Measurements from ENCODE around the gene GTPBP2.

Gene GTPBP2

GRCh38 chr6:43623880-43624785 is 4.9 kb downstream of the GTPBP2 start:
- no peak for TF ChIP-seq GATA1 (IDR thresholded peaks at IDR 0.05; ENCODE audit: low read depth, low read length)
- TF ChIP-seq POLR2A (IDR thresholded peaks at IDR 0.05; ENCODE audit: low read length): peak; percentile 26
- DNase-seq: no peak

- no peak for DNase-seq
- TF ChIP-seq POLR2A (IDR thresholded peaks at IDR 0.05; ENCODE audit: low read length): no peak
- TF ChIP-seq GATA1 (IDR thresholded peaks at IDR 0.05; ENCODE audit: low read depth, low read length): no peak
Measured at GRCh38 chr6:43622541-43622940, 6.5 kb downstream of the GTPBP2 start.

GRCh38 chr6:43621836-43622180 is 7.3 kb downstream of the GTPBP2 start:
- TF ChIP-seq GATA1 (IDR thresholded peaks at IDR 0.05; ENCODE audit: low read depth, low read length) (no peak), POLR2A (IDR thresholded peaks at IDR 0.05; ENCODE audit: low read length) (no peak)
- no peak for DNase-seq

GRCh38 chr6:43621078-43621835 is 7.8 kb downstream of the GTPBP2 start:
- no peak for TF ChIP-seq POLR2A (IDR thresholded peaks at IDR 0.05; ENCODE audit: low read length)
- TF ChIP-seq GATA1 (IDR thresholded peaks at IDR 0.05; ENCODE audit: low read depth, low read length): no peak
- no peak for DNase-seq

GRCh38 chr6:43616725-43617472 is 12.2 kb downstream of the GTPBP2 start:
- DNase-seq: peak; percentile 51 to 65
- TF ChIP-seq POLR2A (IDR thresholded peaks at IDR 0.05; ENCODE audit: low read length) (peak; percentile 8), GATA1 (IDR thresholded peaks at IDR 0.05; ENCODE audit: low read depth, low read length) (no peak)

GRCh38 chr6:43614396-43614730 is 14.7 kb downstream of the GTPBP2 start:
- no peak for DNase-seq
- TF ChIP-seq POLR2A (IDR thresholded peaks at IDR 0.05; ENCODE audit: low read length): no peak
- no peak for TF ChIP-seq GATA1 (IDR thresholded peaks at IDR 0.05; ENCODE audit: low read depth, low read length)

- TF ChIP-seq GATA1 (IDR thresholded peaks at IDR 0.05; ENCODE audit: low read depth, low read length) (no peak), POLR2A (IDR thresholded peaks at IDR 0.05; ENCODE audit: low read length) (no peak)
- DNase-seq: no peak
Measured at GRCh38 chr6:43613721-43614395, 15.2 kb downstream of the GTPBP2 start.

GRCh38 chr6:43610431-43610830 is 18.6 kb downstream of the GTPBP2 start:
- no peak for TF ChIP-seq GATA1 (IDR thresholded peaks at IDR 0.05; ENCODE audit: low read depth, low read length)
- no peak for TF ChIP-seq POLR2A (IDR thresholded peaks at IDR 0.05; ENCODE audit: low read length)
- DNase-seq: no peak

GRCh38 chr6:43609402-43609801 is 19.7 kb downstream of the GTPBP2 start:
- no peak for DNase-seq
- TF ChIP-seq POLR2A (IDR thresholded peaks at IDR 0.05; ENCODE audit: low read length): no peak
- no peak for TF ChIP-seq GATA1 (IDR thresholded peaks at IDR 0.05; ENCODE audit: low read depth, low read length)

- DNase-seq: no peak
- TF ChIP-seq GATA1 (IDR thresholded peaks at IDR 0.05; ENCODE audit: low read depth, low read length) (no peak), POLR2A (IDR thresholded peaks at IDR 0.05; ENCODE audit: low read length) (peak; percentile 6)
Measured at GRCh38 chr6:43608807-43609206, 20.3 kb downstream of the GTPBP2 start.

GRCh38 chr6:43608310-43608763 is 20.7 kb downstream of the GTPBP2 start:
- peak; percentile 26 for TF ChIP-seq POLR2A (IDR thresholded peaks at IDR 0.05; ENCODE audit: low read length)
- no peak for TF ChIP-seq GATA1 (IDR thresholded peaks at IDR 0.05; ENCODE audit: low read depth, low read length)

GRCh38 chr6:43606019-43606418 is 23.0 kb downstream of the GTPBP2 start:
- no peak for DNase-seq
- TF ChIP-seq GATA1 (IDR thresholded peaks at IDR 0.05; ENCODE audit: low read depth, low read length) (no peak), POLR2A (IDR thresholded peaks at IDR 0.05; ENCODE audit: low read length) (no peak)

More at GRCh38 chr6:43608310-43608763, 20.7 kb downstream of the GTPBP2 start:
- DNase-seq: peak; percentile 76 to 89

GRCh38 chr6:43604174-43604573 is 24.9 kb downstream of the GTPBP2 start:
- TF ChIP-seq POLR2A (IDR thresholded peaks at IDR 0.05; ENCODE audit: low read length) (no peak), GATA1 (IDR thresholded peaks at IDR 0.05; ENCODE audit: low read depth, low read length) (no peak)
- DNase-seq: no peak

All from erythroblast (primary cell).